Ureter (tissue), 1 donor: Measurements from ENCODE around the gene ZC3H14. TPM values are rescaled to one million over a fixed set of nuclear protein-coding genes. Genes with fewer than 3 reads are reported as not detected.

ENCODE experiments used
- DNase-seq: peaks from one replicate; pipeline ENCODE4 v3.0.0-alpha.2; 2020; ENCODE audit warnings: low spot score
- total RNA-seq: library from RNA; stranded (reverse); gene quantifications from one replicate; pipeline ENCODE4 v1.2.4, GENCODE V29; 2023
- donor health status: DM: yes; HTN: yes; CAD: no.

ZC3H14 gene
- total RNA-seq, 1 donor from 2014 or later, result 54.4 TPM

- no peak for DNase-seq
Measured at GRCh38 chr14:88604212-88604611, 41.4 kb downstream of the ZC3H14 start.

- no peak for DNase-seq
Measured at GRCh38 chr14:88605594-88605993, 42.8 kb downstream of the ZC3H14 start.

GRCh38 chr14:88607829-88608228, 45.0 kb downstream of the ZC3H14 start:
- no peak for DNase-seq

- DNase-seq, result no peak
Measured at GRCh38 chr14:88611878-88612277, 49.0 kb downstream of the ZC3H14 start.

GRCh38 chr14:88612981-88613380, 50.1 kb downstream of the ZC3H14 start:
- no peak for DNase-seq

- no peak for DNase-seq
Measured at GRCh38 chr14:88613552-88614010, 50.7 kb downstream of the ZC3H14 start.

- DNase-seq, result no peak
Measured at GRCh38 chr14:88614218-88614907, 51.5 kb downstream of the ZC3H14 start.

- no peak for DNase-seq
Measured at GRCh38 chr14:88616697-88617096, 53.9 kb downstream of the ZC3H14 start.

GRCh38 chr14:88617479-88617878, 54.6 kb downstream of the ZC3H14 start:
- DNase-seq, result no peak

- DNase-seq, result no peak
Measured at GRCh38 chr14:88618476-88618875, 55.6 kb downstream of the ZC3H14 start.

GRCh38 chr14:88621100-88621499, 58.3 kb downstream of the ZC3H14 start:
- no peak for DNase-seq

- no peak for DNase-seq
Measured at GRCh38 chr14:88625671-88626070, 62.8 kb downstream of the ZC3H14 start.

GRCh38 chr14:88628033-88628432, 65.2 kb downstream of the ZC3H14 start:
- no peak for DNase-seq

GRCh38 chr14:88628462-88628861, 65.6 kb downstream of the ZC3H14 start:
- no peak for DNase-seq

- no peak for DNase-seq
Measured at GRCh38 chr14:88630565-88630964, 67.7 kb downstream of the ZC3H14 start.

- DNase-seq, result no peak
Measured at GRCh38 chr14:88631091-88631490, 68.3 kb downstream of the ZC3H14 start.

GRCh38 chr14:88632512-88632911, 69.7 kb downstream of the ZC3H14 start:
- no peak for DNase-seq

GRCh38 chr14:88639221-88639620, 76.4 kb downstream of the ZC3H14 start:
- no peak for DNase-seq

GRCh38 chr14:88660056-88660455, 97.2 kb downstream of the ZC3H14 start:
- no peak for DNase-seq

- peak; percentile 58 for DNase-seq
Measured at GRCh38 chr14:88667555-88668273, 104.9 kb downstream of the ZC3H14 start.

GRCh38 chr14:88668448-88669116, 105.7 kb downstream of the ZC3H14 start:
- DNase-seq, result no peak

- DNase-seq, result no peak
Measured at GRCh38 chr14:88669346-88669745, 106.5 kb downstream of the ZC3H14 start.
